ENCODE results near the gene TMEM109. TPM values are rescaled to one million over a fixed set of nuclear protein-coding genes. Genes with fewer than 3 reads are reported as not detected.

TMEM109 gene
- total RNA-seq, 4 donors from 2014 or later = 66.7 to 115 (median 89.0) TPM

DNA sequence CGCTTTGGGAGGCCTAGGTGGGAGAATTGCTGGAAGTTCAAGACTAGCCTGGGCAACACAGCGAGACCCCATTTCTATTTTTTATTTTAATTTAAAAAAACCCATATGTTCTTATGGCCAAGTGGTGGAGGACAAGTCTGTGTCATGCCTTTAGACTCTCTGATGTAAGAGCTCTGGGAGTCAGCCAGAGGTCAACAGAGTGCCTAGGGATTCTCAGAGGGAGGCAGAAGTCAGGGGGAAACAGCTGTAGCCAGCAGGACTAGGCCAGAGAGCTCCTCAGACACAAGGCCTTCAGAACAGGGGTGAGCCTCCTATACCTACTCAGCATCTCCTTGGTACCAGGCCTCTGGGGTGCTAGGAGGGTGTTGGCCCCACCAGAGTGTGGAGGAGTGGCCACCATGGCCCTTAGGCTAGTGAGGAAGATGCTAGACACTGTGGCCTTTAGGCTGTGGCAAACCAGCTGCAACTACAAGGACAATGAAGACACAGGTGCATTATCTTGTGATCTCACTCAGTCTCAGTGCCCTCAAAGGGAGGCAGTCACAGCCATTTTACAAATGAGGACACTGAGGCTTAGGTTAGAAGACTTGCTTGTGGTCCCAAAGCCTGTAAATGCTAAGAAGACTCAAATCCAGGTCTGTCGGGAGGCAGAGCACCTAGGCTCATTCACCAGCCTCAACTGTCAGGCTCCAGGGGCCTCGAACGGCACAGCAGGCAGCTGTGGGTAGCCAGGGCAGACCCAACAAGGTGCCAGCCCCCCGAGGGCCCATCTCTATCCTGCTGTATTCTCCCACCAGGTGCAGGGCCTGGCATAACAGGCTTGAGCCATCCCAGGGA is 41.6 kb upstream of the TMEM109 start:
- Histone ChIP-seq H3K27me3 (no peaks in the 10 kb centered on the region), H3K27ac (peak overlapping the region in 1 of 4 donors; percentile 26), H3K4me1 (peaks cover 7 to 24% (median 8%) of the 10 kb centered on the region in 3 donors), H3K4me3 (no peak overlapping the region), H3K9me3 (no peaks in the 10 kb centered on the region), H3K36me3 (no peaks in the 10 kb centered on the region)
- WGBS, 2 donors = 92 to 100% methylated on average over 3 to 4 of the region's 6 CpGs
- intact Hi-C loops (cut with DNase I) = no loop called here
- DNase-seq = no peak
- TF ChIP-seq POLR2A (IDR thresholded peaks at IDR 0.05) = no peak
- TF ChIP-seq, protein P1, sequence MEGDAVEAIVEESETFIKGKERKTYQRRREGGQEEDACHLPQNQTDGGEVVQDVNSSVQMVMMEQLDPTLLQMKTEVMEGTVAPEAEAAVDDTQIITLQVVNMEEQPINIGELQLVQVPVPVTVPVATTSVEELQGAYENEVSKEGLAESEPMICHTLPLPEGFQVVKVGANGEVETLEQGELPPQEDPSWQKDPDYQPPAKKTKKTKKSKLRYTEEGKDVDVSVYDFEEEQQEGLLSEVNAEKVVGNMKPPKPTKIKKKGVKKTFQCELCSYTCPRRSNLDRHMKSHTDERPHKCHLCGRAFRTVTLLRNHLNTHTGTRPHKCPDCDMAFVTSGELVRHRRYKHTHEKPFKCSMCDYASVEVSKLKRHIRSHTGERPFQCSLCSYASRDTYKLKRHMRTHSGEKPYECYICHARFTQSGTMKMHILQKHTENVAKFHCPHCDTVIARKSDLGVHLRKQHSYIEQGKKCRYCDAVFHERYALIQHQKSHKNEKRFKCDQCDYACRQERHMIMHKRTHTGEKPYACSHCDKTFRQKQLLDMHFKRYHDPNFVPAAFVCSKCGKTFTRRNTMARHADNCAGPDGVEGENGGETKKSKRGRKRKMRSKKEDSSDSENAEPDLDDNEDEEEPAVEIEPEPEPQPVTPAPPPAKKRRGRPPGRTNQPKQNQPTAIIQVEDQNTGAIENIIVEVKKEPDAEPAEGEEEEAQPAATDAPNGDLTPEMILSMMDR (IDR thresholded peaks at IDR 0.05) = no peak

DNA sequence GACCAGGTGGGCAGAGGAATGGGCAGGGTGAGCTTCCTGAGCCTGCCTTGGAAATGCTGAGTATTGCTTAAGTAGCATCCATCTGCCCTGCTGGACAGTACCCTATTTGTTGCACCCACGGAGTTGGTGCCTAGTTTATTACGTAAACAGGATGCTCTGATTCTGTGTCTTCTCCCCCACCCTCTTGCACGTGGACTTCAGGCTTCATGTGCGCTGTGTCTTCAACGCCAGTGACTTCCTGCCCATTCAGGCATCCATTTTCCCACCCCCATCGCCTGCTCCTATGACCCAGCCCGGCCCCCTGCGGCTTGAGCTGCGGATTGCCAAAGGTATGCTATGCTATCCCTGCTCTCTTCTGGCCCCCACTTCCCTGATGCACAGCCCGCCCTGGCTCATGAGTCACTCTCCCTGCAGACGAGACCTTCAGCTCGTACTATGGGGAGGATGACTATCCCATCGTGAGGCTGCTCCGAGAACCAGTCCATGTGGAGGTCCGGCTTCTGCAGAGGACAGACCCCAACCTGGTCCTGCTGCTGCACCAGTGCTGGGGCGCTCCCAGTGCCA is 40.9 kb upstream of the TMEM109 start:
- peaks cover 7 to 24% (median 8%) of the 10 kb centered on the region in 3 donors for H3K4me1 ChIP-seq
- H3K4me3 ChIP-seq = no peak overlapping the region
- DNase-seq = no peak
- no peaks in the 10 kb centered on the region for H3K9me3 ChIP-seq
- H3K27me3 ChIP-seq = no peaks in the 10 kb centered on the region
- 64 to 73% methylated on average over 9 to 14 of the region's 16 CpGs for WGBS, 2 donors
- H3K27ac ChIP-seq = no peak overlapping the region
- no peak for TF ChIP-seq POLR2A (IDR thresholded peaks at IDR 0.05)
- TF ChIP-seq, protein P1 (IDR thresholded peaks at IDR 0.05) = no peak
- peaks cover 0 to under 1% (median 0%) of the 10 kb centered on the region in 3 donors for H3K36me3 ChIP-seq
- intact Hi-C loops (cut with DNase I) = no loop called here

DNA sequence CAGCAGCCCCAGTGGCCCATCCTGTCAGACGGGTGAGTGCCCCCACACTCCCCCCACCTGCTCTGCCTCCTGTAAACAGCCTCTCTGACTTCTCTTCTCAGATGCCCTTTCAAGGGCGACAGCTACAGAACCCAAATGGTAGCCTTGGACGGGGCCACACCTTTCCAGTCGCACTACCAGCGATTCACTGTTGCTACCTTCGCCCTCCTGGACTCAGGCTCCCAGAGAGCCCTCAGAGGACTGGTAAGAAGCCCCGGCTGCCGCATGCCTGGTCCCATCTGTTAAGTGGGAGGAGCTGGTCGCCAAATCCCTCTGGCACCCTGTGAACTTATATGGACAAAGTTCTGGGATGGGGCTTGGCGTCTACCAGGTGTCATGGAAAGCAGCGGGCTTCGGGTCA is 40.4 kb upstream of the TMEM109 start:
- Histone ChIP-seq H3K27me3 (no peaks in the 10 kb centered on the region), H3K4me3 (no peak overlapping the region), H3K27ac (no peak overlapping the region), H3K36me3 (peaks cover 0 to 5% (median 0%) of the 10 kb centered on the region in 3 donors), H3K4me1 (peaks cover 7 to 24% (median 9%) of the 10 kb centered on the region in 3 donors), H3K9me3 (no peaks in the 10 kb centered on the region)
- intact Hi-C loops (cut with DNase I) = no loop called here
- no peak for DNase-seq
- 81 to 93% methylated on average over 5 to 11 of the region's 12 CpGs for WGBS, 2 donors
- TF ChIP-seq POLR2A (IDR thresholded peaks at IDR 0.05) = no peak
- TF ChIP-seq, protein P1 (IDR thresholded peaks at IDR 0.05) = no peak

DNA sequence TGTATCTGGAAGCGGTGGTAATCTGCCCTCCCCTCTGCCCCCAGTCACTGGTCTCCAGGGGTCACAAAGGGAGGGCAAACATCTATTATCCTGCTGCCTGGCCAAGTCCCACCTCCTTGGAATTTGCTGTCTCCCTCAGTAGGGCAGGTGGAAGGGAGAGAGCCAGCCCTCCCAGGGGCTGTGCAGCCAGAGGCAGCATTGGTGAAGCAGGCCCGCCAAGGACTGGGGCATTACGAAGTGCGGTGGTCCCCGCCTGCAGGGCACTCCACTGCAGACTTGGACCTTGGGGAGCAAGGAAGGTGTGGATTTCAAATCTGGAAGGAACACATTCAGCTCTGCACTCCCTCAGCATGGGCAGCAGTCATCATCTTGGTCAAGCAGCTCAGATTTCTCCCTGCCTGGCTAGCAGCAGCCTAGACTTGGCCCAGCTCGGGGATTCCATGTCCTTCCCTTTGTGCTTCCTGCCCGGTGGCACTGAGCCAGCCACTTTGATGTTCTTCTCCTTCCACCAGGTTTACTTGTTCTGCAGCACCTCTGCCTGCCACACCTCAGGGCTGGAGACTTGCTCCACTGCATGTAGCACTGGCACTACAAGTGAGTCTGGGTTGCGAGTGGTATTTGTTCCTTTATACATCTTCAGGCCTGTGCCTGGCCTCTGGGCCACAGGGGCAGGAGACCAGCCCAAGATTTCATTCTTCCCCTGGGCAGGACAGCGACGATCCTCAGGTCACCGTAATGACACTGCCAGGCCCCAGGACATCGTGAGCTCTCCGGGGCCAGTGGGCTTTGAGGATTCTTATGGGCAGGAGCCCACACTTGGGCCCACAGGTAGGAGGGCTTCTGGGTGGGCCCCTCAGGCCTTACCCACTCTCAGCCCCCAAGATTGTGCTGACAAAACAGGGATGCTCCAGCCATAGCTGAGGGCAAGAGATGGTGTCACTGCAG is 39.3 kb upstream of the TMEM109 start:
- Histone ChIP-seq H3K36me3 (peaks cover 0 to 14% (median 0%) of the 10 kb centered on the region in 3 donors), H3K4me1 (peaks cover 7 to 35% (median 18%) of the 10 kb centered on the region in 3 donors), H3K27ac (no peak overlapping the region), H3K4me3 (no peak overlapping the region), H3K27me3 (no peaks in the 10 kb centered on the region), H3K9me3 (no peaks in the 10 kb centered on the region)
- TF ChIP-seq, protein P1 (IDR thresholded peaks at IDR 0.05) = no peak
- no peak for TF ChIP-seq POLR2A (IDR thresholded peaks at IDR 0.05)
- intact Hi-C loops (cut with DNase I) = no loop called here
- DNase-seq = no peak
- 82 to 93% methylated on average over 3 to 9 of the region's 13 CpGs for WGBS, 2 donors
